ENCODE measurements around the gene DOCK3. TPM values are rescaled to one million over a fixed set of nuclear protein-coding genes. Genes with fewer than 3 reads are reported as not detected.

Gene DOCK3
- total and polyA plus RNA-seq, 4 donors = 0.01 to 0.08 (median 0.06) TPM; not detected in 1

DNA sequence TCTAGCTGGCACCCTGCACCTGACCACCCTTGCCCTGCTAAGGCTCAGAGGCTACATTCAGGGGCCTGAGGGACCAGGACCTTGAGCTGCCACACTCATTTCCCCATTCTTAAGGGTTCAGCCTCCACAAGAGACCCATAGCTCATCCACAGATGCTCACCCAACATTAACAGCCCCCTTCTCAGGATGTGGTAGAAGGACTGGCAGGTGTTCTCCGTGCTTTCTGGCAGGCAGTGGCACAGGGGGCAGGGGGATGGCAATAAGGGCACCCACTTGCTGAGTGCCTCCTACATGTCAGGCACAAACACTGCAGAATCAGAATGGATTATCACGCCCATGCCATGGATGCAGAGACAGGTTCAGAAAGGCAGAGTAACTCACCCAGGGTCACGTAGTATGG is 48.3 kb upstream of the DOCK3 start:
- H3K9ac ChIP-seq (ENCODE audit: low read depth in 1 of 2, low read length in 2 of 2) = no peak overlapping the region
- no peak overlapping the region for H3K27ac ChIP-seq (ENCODE audit: low read depth in 1 of 2, low read length in 2 of 2)
- peaks cover 0 to 5% (median 0%) of the 10 kb centered on the region in 4 donors for H3K4me1 ChIP-seq (ENCODE audit: control insufficient read depth in 4 of 4, insufficient read depth in 4 of 4, low read length in 3 of 4)
- no peaks in the 10 kb centered on the region for H3K27me3 ChIP-seq (ENCODE audit: control insufficient read depth in 4 of 4, insufficient read depth in 4 of 4, low read length in 3 of 4)
- DNase-seq (ENCODE audit: low spot score) = no peak
- H3K9me3 ChIP-seq (ENCODE audit: control insufficient read depth in 4 of 4, low read length in 3 of 4) = no peaks in the 10 kb centered on the region
- TF ChIP-seq RAD21 (IDR thresholded peaks at IDR 0.05) (no peak), FOXA2 (IDR thresholded peaks at IDR 0.05) (no peak), HNF4A (conservative IDR thresholded peaks at IDR 0.05) (no peak), FOXA1 (IDR thresholded peaks at IDR 0.05) (no peak), TAF1 (conservative IDR thresholded peaks at IDR 0.05) (no peak), JUND (IDR thresholded peaks at IDR 0.05) (no peak), YY1 (IDR thresholded peaks at IDR 0.05) (no peak), GABPA (IDR thresholded peaks at IDR 0.05 in 1 of 2, conservative IDR thresholded peaks at IDR 0.05 in 1 of 2) (no peak), HNF4G (IDR thresholded peaks at IDR 0.05) (no peak), EGR1 (IDR thresholded peaks at IDR 0.05; ENCODE audit: low read depth in 2 of 2) (no peak), RXRA (IDR thresholded peaks at IDR 0.05) (no peak), SP1 (IDR thresholded peaks at IDR 0.05) (no peak), NR2F2 (IDR thresholded peaks at IDR 0.05) (no peak)
- TF ChIP-seq, protein P1, sequence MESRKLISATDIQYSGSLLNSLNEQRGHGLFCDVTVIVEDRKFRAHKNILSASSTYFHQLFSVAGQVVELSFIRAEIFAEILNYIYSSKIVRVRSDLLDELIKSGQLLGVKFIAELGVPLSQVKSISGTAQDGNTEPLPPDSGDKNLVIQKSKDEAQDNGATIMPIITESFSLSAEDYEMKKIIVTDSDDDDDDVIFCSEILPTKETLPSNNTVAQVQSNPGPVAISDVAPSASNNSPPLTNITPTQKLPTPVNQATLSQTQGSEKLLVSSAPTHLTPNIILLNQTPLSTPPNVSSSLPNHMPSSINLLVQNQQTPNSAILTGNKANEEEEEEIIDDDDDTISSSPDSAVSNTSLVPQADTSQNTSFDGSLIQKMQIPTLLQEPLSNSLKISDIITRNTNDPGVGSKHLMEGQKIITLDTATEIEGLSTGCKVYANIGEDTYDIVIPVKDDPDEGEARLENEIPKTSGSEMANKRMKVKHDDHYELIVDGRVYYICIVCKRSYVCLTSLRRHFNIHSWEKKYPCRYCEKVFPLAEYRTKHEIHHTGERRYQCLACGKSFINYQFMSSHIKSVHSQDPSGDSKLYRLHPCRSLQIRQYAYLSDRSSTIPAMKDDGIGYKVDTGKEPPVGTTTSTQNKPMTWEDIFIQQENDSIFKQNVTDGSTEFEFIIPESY (IDR thresholded peaks at IDR 0.05) = no peak
- TF ChIP-seq, protein P2, sequence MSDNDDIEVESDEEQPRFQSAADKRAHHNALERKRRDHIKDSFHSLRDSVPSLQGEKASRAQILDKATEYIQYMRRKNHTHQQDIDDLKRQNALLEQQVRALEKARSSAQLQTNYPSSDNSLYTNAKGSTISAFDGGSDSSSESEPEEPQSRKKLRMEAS (IDR thresholded peaks at IDR 0.05) = no peak
- TF ChIP-seq, protein P3, sequence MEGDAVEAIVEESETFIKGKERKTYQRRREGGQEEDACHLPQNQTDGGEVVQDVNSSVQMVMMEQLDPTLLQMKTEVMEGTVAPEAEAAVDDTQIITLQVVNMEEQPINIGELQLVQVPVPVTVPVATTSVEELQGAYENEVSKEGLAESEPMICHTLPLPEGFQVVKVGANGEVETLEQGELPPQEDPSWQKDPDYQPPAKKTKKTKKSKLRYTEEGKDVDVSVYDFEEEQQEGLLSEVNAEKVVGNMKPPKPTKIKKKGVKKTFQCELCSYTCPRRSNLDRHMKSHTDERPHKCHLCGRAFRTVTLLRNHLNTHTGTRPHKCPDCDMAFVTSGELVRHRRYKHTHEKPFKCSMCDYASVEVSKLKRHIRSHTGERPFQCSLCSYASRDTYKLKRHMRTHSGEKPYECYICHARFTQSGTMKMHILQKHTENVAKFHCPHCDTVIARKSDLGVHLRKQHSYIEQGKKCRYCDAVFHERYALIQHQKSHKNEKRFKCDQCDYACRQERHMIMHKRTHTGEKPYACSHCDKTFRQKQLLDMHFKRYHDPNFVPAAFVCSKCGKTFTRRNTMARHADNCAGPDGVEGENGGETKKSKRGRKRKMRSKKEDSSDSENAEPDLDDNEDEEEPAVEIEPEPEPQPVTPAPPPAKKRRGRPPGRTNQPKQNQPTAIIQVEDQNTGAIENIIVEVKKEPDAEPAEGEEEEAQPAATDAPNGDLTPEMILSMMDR (IDR thresholded peaks at IDR 0.05; ENCODE audit: low read depth, low read length, missing input control) = no peak
- TF ChIP-seq, protein P4, sequence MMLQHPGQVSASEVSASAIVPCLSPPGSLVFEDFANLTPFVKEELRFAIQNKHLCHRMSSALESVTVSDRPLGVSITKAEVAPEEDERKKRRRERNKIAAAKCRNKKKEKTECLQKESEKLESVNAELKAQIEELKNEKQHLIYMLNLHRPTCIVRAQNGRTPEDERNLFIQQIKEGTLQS (IDR thresholded peaks at IDR 0.05) = no peak
- TF ChIP-seq, protein P5, sequence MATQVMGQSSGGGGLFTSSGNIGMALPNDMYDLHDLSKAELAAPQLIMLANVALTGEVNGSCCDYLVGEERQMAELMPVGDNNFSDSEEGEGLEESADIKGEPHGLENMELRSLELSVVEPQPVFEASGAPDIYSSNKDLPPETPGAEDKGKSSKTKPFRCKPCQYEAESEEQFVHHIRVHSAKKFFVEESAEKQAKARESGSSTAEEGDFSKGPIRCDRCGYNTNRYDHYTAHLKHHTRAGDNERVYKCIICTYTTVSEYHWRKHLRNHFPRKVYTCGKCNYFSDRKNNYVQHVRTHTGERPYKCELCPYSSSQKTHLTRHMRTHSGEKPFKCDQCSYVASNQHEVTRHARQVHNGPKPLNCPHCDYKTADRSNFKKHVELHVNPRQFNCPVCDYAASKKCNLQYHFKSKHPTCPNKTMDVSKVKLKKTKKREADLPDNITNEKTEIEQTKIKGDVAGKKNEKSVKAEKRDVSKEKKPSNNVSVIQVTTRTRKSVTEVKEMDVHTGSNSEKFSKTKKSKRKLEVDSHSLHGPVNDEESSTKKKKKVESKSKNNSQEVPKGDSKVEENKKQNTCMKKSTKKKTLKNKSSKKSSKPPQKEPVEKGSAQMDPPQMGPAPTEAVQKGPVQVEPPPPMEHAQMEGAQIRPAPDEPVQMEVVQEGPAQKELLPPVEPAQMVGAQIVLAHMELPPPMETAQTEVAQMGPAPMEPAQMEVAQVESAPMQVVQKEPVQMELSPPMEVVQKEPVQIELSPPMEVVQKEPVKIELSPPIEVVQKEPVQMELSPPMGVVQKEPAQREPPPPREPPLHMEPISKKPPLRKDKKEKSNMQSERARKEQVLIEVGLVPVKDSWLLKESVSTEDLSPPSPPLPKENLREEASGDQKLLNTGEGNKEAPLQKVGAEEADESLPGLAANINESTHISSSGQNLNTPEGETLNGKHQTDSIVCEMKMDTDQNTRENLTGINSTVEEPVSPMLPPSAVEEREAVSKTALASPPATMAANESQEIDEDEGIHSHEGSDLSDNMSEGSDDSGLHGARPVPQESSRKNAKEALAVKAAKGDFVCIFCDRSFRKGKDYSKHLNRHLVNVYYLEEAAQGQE (IDR thresholded peaks at IDR 0.05) = no peak
- 92% methylated on average over 3 of the region's 3 CpGs for WGBS
- peaks cover 0 to 3% (median 2%) of the 10 kb centered on the region in 4 donors for H3K36me3 ChIP-seq (ENCODE audit: control insufficient read depth in 4 of 4, insufficient read depth in 3 of 4, low read depth in 1 of 4, low read length in 3 of 4)
- H3K4me3 ChIP-seq (ENCODE audit: low read depth in 1 of 3, low read length in 3 of 3) = no peak overlapping the region

Measured in liver (tissue), 9 donors.